ENCODE measurements around the gene OR52I2. TPM values are rescaled to one million over a fixed set of nuclear protein-coding genes. Genes with fewer than 3 reads are reported as not detected.

Gene OR52I2
- total and polyA plus RNA-seq, 4 donors = not detected

- no peak for TF ChIP-seq CTCF (IDR thresholded peaks at IDR 0.05; ENCODE audit: control extremely low read depth, extremely low read depth)
- Histone ChIP-seq H3K36me3 (ENCODE audit: control insufficient read depth in 4 of 4, insufficient read depth in 4 of 4, low read length in 4 of 4) (peaks cover 0 to 11% (median 6%) of the 10 kb centered on the region in 4 donors), H3K4me3 (peak within 1 kb of the TSS; percentile 76), H3K27ac (ENCODE audit: low read depth in 1 of 2, low read length in 1 of 2) (peak within 1 kb of the TSS; percentile 92 to 93), H3K4me1 (ENCODE audit: control insufficient read depth in 5 of 5, insufficient read depth in 5 of 5, low read length in 5 of 5) (peaks cover 1 to 14% (median 11%) of the 10 kb centered on the region in 5 donors), H3K9ac (ENCODE audit: insufficient read depth in 1 of 2, low read length in 2 of 2) (peak within 1 kb of the TSS; percentile 42 to 67), H3K27me3 (ENCODE audit: control insufficient read depth in 3 of 3, insufficient read depth in 3 of 3, low read length in 2 of 3) (no peaks in the 10 kb centered on the region), H3K9me3 (ENCODE audit: control insufficient read depth in 4 of 4, insufficient read depth in 3 of 4, low read length in 3 of 4) (no peaks in the 10 kb centered on the region)
- DNase-seq (peak; percentile 97 to 98 (median 97)), ATAC-seq (ENCODE audit: insufficient read depth, low FRiP score) (peak; percentile 100)
- 4% methylated on average over 43 of the region's 43 CpGs for WGBS, 2 donors
Measured at GRCh38 chr11:4607781-4608666, 26.5 kb downstream of the OR52I2 start, which contains the start of gene TRIM68. Gene TRIM68 (minus strand): TSS chr11:4608231. CDS start chr11:4605504, 2,727 bp downstream.

GRCh38 chr11:4610258-4610935 is 28.9 kb downstream of the OR52I2 start:
- ATAC-seq (ENCODE audit: insufficient read depth, low FRiP score) = no peak
- Histone ChIP-seq H3K4me1 (ENCODE audit: control insufficient read depth in 5 of 5, insufficient read depth in 5 of 5, low read length in 5 of 5) (peaks cover 1 to 14% (median 11%) of the 10 kb centered on the region in 5 donors), H3K27me3 (ENCODE audit: control insufficient read depth in 3 of 3, insufficient read depth in 3 of 3, low read length in 2 of 3) (no peaks in the 10 kb centered on the region)

GRCh38 chr11:4611986-4612385 is 30.4 kb downstream of the OR52I2 start:
- Histone ChIP-seq H3K4me3 (no peak overlapping the region), H3K27ac (ENCODE audit: low read depth in 1 of 2, low read length in 1 of 2) (no peak overlapping the region), H3K4me1 (ENCODE audit: control insufficient read depth in 5 of 5, insufficient read depth in 5 of 5, low read length in 5 of 5) (peaks cover under 1 to 6% (median 1%) of the 10 kb centered on the region in 5 donors), H3K9ac (ENCODE audit: insufficient read depth in 1 of 2, low read length in 2 of 2) (no peak overlapping the region), H3K36me3 (ENCODE audit: control insufficient read depth in 4 of 4, insufficient read depth in 4 of 4, low read length in 4 of 4) (no peaks in the 10 kb centered on the region), H3K27me3 (ENCODE audit: control insufficient read depth in 3 of 3, insufficient read depth in 3 of 3, low read length in 2 of 3) (no peaks in the 10 kb centered on the region), H3K9me3 (ENCODE audit: control insufficient read depth in 4 of 4, insufficient read depth in 3 of 4, low read length in 3 of 4) (no peaks in the 10 kb centered on the region)
- WGBS, 2 donors = 88 to 100% methylated on average over 2 of the region's 2 CpGs
- DNase-seq (no peak), ATAC-seq (ENCODE audit: insufficient read depth, low FRiP score) (no peak)
- no peak for TF ChIP-seq CTCF (IDR thresholded peaks at IDR 0.05; ENCODE audit: control extremely low read depth, extremely low read depth)

More at GRCh38 chr11:4610258-4610935, 28.9 kb downstream of the OR52I2 start:
- no peaks in the 10 kb centered on the region for H3K36me3 ChIP-seq (ENCODE audit: control insufficient read depth in 4 of 4, insufficient read depth in 4 of 4, low read length in 4 of 4)
- peak in 1 of 3 donors; percentile 3 for DNase-seq
- peak overlapping the region in 1 of 2 donors; percentile 41 for H3K27ac ChIP-seq (ENCODE audit: low read depth in 1 of 2, low read length in 1 of 2)
- WGBS, 2 donors = 13 to 18% methylated on average over 3 of the region's 3 CpGs
- H3K4me3 ChIP-seq = no peak overlapping the region
- H3K9me3 ChIP-seq (ENCODE audit: control insufficient read depth in 4 of 4, insufficient read depth in 3 of 4, low read length in 3 of 4) = no peaks in the 10 kb centered on the region
- TF ChIP-seq CTCF (IDR thresholded peaks at IDR 0.05; ENCODE audit: control extremely low read depth, extremely low read depth) = no peak
- no peak overlapping the region for H3K9ac ChIP-seq (ENCODE audit: insufficient read depth in 1 of 2, low read length in 2 of 2)
